Activated CD4-positive, alpha-beta T cell treated with anti-CD3 and anti-CD28 coated beads, Interleukin-2, Interleukin-6, amounts not matched to agents 100 ng/mL and 50 ng/mL, durations not matched to agents 16 hours and 8 hours (primary cell): ENCODE measurements around the gene PLOD1.
"Not testable (repeated sequence)": the region's sequence is repeated elsewhere in the genome, so short reads cannot be mapped to it uniquely, and the experiment has no call there.

Experiments used
- DNase-seq: peaks from one replicate; pipeline ENCODE4 v3.0.0-alpha.2; 2020

The PLOD1 gene

DNA sequence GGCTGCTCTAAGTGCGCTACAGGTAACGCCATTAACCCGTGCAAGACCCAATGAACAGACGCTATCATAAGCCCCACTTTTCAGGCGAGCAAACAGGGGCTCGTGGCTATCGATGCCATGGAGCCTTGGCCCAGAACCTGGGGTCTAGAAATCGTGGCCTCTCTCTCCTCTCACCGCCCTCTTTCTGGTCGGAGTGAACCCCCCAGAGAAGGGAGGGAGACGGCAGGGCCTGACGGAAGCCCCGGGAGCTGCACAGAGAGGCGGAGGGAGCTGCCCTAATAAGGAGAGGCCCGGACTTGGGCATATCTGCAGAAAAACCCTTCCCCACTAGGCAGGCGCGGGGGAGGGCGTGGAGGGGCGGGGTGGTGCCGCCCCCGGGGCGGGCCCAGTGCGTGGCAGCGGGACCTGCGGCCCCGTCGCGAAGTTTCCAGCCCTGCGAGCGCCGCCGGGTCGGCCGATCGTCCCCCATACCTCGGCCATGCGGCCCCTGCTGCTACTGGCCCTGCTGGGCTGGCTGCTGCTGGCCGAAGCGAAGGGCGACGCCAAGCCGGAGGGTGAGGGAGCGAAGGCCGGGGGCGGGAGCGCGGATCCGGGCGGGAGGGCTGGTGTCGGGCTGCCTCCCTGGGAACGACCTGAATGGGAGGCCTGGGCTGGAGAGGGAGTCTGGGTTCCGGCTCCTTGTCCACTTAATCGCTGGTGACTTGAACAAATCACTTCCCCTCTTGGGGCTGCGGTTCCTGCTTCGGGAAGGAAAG, at the start of gene PLOD1:
Gene PLOD1, plus strand, starts transcription at position 416 of the 755 bp plus-strand sequence. Its CDS starts 63 bp downstream, at position 479.
- DNase-seq: peak; percentile 94

DNA sequence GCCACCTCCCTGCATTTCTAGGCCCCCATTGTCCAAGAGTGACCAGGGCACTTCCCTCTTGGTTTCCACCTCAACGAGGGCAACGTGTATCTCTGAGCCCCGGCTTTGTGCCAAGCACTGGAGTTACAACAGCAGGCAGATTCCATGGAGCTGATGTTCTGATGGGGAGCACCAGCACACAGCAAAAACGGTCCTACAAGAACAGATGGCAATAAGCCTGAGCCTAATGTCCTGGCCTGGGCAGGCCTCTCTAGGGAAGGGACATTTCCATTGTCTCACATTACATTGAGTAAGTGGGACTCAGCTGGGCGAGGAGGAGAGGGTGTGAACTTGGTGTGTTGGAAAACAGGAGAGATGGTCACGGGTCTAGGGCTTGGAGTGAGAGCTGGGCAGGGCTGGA, 48.6 kb upstream of the PLOD1 start:
- DNase-seq: no peak

DNA sequence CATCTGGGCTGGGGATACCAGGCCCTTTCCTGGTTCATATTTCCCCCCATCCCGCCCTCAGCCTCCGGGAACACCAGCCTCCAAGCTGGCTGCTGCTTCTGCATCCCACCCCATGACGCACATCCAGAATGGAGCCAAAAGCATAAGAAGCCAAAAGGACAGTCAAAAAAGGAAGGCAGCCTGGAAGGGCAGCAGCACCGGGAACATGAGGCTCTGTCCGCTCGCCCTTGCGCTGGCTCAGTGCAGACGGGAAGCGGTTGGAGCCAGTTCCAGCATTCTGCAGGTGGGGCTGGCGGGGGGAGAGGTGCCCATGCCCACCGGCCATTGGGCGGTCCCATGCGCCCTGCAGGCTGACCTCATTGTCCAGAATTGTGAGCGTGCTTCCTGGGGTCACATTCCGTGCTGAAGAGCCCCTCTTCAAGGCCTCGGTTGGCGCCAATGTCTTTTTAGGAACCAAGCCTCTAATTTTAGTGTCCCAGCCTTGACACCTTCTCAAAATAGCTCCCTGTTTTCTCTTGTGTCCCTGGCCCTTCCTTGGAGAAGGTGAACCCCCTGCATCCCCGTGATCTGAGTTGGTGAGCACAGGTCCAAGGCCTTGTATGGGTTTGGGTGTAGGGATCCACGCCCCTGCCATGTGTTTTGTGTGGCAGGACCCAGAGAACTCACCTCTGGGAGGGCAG, 47.4 kb upstream of the PLOD1 start:
- no peak for DNase-seq

DNA sequence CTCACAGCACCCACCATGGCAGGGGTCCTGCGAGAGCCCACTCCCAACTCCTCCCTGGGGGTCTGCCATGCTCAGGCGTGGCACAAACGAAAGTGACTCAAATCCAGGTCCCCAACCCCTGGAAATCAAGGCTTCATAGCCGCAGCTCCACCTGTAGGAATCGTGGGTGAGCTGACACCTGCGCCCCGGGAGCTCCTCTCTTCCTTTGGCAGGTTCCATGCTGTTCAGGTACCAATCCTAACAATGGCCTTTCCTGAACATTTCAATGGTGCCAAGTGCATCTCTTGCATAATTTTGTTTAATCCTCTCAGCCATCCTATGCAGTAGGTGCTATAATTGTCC, 46.9 kb upstream of the PLOD1 start:
- no peak for DNase-seq

DNA sequence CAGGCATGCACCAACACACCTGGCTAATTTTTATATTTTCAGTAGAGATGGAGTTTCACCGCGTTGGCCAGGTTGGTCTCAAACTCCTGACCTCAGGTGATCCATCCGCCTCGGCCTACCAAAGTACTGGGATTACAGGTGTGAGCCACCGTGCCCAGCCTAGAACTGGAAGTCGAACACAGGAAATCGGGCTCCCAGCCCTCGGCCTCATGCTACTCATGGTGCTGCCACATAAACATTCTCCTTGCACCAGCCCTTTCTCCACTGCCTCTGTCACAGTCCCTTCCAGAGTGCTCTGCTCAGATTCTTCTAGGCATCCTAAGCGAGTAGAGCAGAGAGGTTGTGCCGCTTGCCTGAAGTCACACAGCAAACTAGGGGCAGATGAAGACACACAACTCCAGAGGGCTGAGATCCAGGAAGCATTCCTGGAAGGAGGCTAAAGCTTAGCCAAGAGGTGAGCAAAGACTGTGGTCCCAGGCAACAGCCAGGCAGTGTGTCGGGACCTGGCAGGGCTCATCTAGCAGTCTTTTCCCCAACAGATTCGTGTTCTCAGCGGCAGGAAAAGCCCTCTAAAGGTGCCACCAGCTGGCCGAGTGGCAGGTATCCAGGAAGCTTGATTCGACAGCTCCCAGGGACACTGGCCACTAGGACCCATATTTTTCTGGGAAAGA, 46.2 kb upstream of the PLOD1 start:
- DNase-seq: no peak

DNA sequence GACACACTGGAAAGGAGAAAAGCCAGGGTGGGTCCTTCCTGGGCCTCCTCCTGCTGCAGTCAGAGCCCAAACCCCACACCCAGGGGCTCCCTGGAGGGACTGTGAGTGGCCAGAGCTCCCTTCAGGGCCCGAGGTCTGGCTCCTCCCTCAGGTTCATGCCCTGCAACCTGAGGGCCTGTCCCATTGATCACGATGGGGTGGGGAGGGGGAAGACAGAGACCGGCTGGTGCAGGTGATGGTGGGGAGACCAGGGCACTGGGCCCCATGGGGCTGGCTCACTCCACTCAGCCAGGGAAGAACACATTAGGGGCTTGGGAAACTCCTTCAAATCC, 45.7 kb upstream of the PLOD1 start:
- no peak for DNase-seq

DNA sequence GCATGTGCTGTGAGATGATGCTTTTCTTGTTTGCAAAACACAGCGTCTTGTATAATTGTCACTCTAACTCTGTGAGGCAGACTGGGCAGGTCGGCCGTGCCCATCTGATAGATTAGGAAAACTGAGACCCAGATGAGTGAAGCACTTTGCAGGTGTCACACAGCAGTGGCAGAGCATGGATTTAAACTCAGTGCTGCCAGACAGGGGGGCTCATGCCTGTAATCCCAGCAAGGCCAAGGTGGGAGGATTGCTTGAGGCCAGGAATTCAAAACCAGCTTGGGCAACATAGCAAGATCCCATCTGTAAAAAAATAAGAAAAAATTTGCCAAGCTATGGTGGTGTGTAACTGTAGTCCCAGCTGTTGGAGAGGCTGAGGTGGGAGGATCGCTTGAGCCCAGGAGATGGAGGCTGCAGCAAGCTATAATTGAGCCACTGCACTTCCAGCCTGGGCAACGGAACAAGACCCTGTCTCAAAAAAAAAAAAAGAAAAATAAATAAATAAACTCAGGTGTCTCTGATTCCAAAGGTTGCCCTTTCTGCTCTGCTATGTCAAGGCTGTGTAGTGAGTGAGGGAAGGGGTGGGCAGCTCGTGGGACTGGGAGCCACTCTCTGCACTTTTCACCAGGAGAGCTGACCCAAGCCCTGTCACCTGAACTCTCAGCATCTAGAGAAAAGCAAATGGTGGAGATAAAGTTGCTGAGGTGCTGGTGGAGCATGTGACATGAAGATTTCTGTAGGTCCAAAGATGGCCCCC, 42.9 kb upstream of the PLOD1 start:
- DNase-seq: no peak

DNA sequence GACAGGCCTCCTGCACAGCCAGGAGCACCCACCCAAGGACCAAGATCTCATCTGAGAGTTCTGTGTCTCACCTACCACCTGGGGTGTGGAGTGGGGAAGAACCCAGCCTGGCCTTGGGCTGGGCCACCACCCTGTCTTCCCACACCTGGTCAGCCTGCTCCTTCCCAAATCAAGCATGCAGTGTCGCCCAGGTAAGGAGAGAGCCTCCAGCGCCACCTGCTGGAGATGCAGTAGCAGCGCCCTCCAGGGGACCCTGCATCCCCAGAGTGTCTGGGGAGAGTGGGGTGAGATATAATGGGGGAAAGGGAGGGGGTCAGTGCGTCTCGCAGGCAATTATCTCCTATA, 40.6 kb upstream of the PLOD1 start:
- peak; percentile 78 for DNase-seq

DNA sequence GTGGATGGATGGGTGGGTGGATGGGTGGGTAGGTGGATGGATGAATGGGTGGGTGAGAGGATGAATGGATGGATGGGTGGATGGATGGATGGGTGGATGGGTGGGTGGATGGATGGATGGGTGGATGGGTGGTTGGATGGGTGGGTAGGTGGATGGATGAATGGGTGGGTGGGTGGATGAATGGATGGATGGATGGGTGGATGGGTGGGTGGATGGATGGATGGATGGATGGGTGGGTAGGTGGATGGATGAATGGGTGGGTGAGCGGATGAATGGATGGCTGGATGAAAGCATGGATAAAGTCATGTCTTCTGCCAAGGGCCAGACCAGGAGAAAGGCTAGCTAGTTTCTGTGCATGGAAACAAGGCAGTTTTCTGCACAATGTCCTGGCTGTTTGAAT, 40.0 kb upstream of the PLOD1 start:
- DNase-seq: not testable (repeated sequence)

DNA sequence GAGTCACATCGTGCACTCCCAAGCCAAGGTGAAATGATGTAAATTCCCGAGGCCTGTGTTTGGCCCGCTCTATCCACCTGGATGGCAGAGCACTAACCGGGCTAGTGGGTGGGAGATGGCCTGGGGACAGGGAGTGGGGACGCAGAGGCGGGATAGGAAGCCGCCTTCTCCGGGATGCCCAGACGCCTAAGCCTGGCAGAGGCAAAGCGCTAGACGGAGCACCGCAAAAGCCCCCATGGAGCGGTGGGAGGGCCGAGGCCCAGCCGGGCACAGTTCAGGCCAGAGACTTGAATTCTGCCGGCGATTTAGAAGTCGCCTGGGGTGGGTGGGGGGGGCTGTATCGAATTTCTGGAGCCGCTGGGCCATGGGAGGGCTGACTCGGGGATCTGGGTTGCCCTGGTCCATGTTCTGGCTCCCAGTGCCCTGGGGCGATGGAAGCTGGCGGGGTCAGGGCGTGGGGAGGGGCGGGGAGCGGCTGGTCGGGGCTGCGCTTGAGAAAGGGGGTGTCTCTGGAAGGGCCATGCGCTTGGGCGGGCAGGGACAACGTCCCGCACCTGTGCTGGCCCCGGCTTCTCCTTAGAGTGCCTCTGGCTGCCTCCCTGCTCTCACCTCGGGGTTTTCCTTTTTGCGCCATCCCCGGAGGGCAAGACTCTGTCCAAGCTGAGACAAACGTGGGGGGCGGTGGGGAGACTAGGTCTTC, 36.3 kb upstream of the PLOD1 start:
- DNase-seq: no peak

DNA sequence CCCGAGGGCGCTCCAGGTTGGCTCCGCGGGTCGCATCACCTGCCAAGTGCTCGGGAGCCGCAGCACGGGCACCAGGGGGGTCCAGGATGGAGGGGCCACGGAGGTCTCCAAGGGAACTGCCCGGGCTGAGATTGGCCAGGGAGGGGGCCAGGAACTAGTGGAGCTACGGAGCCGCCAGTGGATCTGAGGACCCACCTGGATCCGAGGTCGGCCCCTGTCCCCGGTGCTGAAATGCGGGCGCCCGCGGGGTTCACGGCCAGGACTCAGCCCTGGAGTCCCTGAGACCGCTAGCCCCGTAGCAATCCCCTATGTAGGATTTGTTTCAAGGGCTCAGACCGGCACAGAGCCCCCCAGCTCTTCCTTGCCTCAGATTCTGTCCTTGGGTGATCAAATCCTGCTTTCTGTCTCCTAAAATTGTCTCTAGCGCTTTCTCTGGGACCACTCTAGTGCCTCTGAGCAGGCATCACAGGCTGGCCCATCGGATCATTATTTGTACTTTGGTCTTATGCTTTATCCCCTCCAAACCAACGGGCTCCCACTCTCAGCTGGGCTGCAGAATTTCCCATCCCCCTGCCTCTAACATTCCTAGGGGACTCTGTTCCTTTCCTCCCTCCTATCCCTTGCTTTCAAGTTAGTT, 35.6 kb upstream of the PLOD1 start:
- no peak for DNase-seq

DNA sequence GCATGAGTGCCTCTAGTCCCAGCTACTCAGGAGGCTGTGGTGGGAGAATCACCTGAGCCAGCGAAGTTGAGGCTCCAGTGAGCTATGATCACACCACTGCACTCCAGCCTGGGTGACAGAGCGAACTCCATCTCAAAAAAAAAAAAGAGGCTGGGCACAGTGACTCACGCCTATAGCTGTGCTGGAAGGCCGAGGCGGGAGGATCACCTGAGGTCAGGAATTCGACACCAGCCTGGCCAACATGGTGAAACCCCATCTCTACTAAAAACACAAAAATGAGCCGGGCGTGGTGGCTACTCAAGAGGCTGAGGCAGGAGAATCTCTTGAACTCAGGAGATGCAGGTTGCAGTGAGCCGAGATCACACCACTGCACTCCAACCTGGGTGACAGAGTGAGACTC, 33.1 kb upstream of the PLOD1 start:
- not testable (repeated sequence) for DNase-seq

DNA sequence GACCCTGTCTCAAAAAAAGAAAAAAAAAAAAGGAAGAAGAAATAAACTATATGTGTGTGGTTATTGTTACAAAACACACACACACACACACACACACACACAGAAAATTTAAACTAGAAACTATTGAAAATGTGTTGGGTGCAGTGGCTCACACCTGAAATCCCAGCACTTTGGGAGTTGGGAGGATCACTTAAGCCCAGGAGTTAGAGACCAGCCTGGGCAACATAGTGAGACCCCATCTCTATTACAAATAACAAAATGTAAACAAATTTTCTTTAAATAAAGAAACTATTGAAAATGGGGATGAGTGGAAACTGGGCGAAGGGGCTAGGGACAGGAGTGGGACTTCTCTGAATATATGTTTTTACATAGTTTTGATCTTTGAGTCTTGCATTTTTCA, 31.3 kb upstream of the PLOD1 start:
- no peak for DNase-seq

DNA sequence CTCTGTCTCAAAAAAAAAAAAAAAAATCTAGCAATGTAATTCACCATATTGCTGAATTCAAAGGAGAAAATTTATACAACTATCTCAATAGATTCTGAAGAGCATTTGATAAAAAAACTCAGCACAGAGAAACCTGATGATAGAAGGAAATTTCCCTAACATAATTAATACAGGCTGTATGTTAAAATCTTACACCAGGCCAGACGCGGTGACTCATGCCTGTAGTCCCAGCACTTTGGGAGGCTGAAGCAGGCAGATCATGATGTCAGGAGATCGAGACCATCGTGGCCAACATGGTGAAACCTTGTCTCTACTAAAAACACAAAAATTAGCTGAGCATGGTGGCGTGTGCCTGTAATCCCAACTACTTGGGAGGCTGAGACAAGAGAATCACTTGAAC, 30.4 kb upstream of the PLOD1 start:
- DNase-seq: not testable (repeated sequence)

DNA sequence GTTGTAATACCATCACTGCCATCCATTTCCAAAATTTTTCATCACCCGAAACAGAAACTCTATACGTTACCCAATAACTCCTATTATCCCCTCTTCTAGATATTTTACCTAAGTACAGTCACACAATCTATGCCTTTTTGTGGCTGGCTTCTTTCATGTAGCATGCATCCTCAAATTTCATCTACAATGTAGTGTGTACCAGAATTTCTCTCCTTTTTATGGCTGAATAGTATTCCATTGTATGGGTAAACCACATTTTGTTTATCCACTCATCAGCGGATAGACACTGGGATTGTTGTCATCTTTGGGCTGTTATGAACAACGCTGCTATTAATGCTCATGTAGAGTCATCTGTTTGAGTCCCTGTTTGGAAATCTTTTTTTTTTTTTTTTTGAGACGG, 29.5 kb upstream of the PLOD1 start:
- DNase-seq: no peak

DNA sequence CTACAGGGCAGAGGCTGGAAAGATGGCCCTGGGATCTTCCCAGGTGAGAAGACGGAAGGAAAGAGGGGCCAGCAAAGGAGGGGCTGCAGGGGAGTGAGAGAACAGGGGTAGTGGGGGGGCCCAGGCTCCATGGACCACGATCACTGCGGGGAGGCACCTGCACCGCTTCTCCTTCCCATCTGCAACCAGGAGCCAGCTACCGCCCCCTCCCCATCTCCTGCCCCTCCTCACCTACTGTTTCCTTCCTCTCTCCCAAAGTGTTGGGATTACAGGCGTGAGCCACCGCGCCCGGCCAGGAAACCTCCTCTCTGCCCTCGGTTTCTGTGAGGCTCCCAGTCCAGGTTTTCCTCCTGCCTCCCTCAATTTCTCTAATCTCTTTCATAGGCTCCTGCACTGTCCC, 27.6 kb upstream of the PLOD1 start:
- DNase-seq: no peak

DNA sequence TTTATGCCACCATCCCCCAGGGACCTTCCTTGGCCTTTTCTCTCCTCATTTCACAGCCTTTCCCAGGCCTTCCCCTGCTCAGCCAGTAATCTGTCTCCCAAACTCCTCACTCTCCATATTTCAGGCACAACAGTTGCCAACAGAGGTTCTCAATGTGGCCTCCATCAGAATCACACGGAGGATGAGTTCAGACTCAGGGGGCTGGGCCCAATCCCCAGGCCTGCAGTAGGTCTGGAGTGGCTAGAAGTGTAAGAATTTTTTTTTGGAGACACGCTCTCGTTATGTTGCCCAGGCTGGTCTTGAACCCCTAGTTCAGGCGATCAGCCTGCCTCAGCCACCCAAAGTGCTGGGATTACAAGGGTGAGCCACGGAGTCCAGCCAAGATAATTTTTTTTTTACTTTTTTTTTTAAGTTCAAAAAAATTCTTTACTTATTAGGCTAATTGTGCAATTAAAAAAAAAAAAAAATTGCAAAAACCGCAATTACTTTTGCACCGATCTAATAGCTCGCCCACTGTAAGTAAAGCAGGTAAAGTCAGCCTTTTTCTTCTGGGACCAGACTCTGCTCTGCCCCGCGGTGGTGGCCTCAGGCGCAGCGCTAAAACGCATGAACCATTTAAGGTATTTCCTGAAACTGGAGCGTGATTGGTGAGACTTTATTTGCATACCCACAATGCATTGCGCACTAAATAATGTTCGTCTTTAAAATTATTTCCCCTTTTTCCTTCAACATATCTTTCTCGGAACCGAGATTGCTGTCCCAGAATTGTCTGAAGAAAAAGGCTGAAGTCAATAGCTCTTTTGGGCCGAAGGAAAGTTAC, 27.0 kb upstream of the PLOD1 start:
- peak; percentile 94 for DNase-seq

DNA sequence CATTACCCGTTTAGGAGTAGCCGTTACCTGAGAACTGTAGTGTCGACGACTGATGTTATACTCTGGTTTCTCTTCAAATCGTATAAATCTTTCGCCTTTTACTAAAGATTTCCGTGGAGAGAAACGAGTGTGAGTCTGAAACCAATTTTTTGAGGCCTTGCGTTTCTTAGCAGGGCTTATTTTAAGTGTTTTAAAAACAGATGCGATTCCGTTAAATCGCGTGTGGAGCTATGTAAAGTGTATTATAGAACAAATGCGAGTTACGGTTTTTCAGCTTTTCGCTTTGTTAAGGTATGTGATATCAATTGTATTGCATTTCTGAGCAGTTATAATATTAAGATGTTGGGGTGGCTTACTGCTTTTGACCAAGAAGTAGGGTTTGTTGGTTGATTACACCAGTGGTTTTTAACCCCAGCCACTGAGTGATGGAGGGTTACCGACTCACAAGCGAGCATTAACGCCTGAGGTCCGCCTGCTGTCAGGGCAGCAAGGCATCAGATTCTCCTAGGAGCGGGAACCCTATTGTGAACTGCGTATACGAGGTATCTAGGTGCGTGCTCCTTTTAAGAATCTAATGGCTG, 26.3 kb upstream of the PLOD1 start:
- peak; percentile 95 for DNase-seq

DNA sequence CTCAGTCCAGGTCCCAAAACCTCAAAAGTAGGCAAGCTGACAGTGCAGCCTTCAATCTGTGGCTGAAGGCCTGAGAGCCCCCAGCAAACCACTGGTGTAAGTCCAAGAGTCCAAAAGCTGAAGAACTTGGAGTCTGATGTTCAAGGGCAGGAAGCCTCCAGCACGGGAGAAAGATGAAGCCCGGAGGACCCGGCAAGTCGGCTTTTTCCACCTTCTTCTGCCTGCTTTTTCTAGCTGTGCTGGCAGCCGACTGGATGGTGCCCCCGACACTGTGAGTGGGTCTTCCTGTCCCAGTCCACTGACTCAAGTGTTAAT, 23.6 kb upstream of the PLOD1 start:
- not testable (repeated sequence) for DNase-seq

DNA sequence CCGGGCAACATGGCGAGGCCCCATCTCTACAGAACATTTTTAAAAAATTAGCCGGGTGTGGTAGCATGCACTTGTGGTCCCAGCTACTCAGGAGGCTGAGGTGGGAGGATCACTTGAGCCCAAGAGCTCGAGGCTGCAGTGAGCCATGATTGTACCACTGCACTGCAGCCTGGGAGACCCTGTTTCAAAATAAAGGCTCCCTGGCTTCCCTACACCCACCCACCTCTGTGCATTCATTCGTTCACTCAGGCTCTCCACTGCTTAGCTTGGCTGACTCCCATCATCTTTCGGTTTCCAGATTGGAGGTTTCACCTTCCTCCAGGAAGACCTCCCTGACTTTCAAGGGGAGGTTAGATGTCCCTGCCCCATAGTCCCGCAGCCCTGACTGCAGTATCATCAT, 22.5 kb upstream of the PLOD1 start:
- DNase-seq: no peak

DNA sequence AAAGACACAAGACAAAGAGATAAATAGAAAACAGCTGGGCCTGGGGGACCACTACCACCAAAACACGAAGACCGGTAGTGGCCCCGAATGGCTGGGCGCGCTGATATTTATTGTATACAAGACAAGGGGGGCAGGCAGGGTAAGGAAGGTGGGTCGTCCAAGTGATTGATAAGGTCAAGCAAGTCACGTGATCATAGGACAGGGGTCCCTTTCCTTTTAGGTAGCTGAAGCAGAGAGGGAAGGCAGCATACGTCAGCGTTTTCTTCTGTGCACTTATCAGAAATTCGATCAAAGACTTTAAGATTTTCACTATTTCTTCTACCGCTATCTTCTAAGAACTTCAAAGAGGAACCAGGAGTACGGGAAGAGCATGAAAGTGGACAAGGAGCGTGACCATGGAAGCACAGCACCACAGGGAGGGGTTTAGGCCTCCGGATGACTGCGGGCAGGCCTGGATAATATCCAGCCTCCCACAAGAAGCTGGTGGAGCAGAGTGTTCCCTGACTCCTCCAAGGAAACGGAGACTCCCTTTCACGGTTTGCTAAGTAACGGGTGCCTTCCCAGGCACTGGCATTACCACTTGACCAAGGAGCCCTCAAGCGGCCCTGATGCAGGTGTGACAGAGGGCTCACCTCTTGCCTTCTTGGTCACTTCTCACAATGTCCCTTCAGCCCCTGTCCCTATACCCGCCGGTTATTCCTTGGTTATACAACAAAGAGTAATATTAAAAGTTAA, 21.9 kb upstream of the PLOD1 start:
- DNase-seq: not testable (repeated sequence)
